Measurements from ENCODE around the gene ABCA12. TPM values are rescaled to one million over a fixed set of nuclear protein-coding genes. Genes with fewer than 3 reads are reported as not detected.

The ABCA12 gene
- total RNA-seq, 1 donor from 2014 or later: 0.47 TPM

DNA sequence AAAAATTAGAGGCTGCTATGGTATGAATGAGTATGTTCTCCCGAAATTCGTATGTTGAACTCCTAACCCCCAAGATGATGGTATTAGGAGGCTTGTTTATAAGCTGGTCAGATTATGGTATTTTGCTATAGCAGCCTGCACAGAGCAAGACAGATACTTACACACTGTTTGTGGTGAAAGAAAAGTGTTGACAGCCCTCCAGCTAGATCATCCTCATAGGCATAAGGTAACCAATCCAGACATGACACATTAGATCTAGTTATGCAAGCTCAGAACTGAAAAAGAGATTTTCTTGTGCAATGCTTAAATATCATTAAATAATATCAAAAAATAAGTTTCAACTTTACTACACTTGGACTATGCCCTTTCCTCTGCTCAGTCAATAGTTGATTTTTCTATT is 107.1 kb downstream of the ABCA12 start:
- DNase-seq: no peak

DNA sequence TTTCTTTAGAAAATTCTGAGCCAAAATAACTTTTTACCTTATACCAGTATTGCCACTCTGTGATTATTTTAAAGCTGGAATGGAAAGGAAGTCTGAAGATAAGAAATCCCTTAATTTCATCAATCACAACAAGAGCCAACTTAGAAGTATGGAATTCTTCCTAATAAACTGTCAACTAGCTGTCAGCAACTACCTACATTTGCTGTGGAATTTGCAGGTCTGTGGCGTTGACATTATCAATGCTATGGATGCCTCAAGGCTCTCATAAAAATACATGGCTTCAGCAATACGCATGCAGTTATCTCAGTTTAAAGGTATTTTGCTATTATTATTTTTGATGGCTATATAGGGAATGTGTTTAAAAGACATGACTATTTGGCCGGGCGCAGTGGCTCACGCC is 108.5 kb downstream of the ABCA12 start:
- DNase-seq: no peak

DNA sequence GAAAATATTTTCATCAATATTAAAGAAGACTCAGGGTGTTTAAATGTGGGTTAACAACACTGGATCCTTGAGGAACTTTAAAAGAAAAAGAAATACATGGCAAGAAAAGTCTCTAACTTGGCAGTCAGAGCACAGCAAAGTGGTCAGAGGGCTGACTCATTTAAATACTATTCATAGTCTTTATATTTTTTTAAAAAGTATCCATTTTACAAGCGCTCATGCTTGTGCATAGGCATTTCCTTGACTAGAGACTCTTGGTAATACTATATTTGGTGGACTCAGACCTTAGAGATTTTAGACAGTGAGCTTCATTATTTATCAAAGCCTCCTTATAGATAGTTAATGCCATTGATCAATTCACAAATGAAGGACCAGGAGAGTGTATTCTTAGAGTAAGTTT is 110.2 kb downstream of the ABCA12 start:
- DNase-seq: no peak

DNA sequence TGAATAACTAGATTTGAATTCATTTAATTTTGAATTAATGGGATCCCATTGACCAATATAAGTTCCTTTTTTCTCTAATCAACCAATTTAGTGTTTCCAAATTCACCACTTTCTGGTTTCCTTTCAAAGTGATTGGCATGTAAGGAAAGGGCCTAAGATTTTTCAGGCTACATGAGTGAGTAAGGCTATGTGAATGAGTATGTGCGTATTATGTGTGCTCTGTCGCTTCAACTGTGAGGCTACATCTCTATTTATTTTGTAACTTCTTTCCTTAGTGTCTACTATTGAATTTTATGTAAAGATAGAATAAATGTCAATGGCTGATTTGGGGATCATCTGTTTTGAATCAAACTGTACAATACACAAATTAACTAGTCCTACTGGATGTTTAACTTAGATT is 110.6 kb downstream of the ABCA12 start:
- DNase-seq: no peak

DNA sequence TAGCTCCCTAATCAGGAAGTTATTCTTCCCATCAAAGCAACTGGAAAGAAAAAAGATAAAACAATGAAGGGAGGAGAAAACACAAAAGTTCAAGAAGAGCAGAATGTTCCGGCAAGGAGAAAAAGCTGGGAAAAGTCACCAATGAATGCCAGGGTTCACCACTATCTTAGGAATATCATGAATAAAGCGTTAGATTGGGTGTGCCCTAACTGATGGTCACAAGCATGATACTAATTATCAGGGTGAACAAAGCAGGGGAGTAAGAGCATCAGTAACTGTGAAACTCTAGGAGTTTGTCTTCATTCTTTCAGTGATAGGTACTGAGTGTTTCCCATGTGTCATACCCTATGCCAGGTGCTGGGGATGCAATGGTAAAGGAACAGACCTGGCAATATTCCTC is 115.5 kb downstream of the ABCA12 start:
- DNase-seq: no peak

DNA sequence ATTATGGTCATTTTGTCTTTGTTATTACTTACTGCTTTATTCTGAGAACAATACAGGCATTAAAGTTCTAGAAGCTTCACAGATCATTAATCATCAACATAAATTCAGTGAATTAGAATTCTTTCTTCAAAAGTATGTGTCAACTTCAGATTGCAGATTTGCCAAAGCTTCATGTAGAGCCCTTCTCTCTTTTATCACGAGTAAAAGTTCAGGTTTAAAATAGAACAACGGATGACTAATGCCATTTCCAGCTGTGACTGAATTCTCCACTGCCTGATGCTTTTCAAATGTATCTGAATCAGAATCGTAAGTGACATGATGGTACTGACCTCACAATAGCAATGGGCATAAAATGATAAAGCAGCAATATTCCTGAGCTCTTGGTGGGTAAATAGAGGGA is 116.0 kb downstream of the ABCA12 start:
- DNase-seq: no peak

DNA sequence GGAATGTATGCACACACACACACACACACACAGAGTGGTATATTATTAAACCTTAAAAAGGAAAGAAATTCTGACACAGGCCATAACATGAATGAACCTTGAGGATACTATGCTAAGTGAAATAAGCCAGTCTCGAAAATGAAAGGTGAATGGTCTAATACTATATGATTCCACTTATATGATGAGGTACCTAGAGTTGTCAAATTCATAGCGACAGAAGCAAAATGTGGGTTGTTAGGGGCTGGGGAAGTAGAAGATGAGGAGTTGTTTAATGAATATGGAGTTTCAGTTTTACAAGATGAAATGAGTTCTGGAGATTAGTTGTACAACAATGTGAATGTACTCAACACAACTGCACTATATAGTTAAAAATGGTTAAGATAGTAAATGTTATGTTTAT is 118.1 kb downstream of the ABCA12 start:
- no peak for DNase-seq

DNA sequence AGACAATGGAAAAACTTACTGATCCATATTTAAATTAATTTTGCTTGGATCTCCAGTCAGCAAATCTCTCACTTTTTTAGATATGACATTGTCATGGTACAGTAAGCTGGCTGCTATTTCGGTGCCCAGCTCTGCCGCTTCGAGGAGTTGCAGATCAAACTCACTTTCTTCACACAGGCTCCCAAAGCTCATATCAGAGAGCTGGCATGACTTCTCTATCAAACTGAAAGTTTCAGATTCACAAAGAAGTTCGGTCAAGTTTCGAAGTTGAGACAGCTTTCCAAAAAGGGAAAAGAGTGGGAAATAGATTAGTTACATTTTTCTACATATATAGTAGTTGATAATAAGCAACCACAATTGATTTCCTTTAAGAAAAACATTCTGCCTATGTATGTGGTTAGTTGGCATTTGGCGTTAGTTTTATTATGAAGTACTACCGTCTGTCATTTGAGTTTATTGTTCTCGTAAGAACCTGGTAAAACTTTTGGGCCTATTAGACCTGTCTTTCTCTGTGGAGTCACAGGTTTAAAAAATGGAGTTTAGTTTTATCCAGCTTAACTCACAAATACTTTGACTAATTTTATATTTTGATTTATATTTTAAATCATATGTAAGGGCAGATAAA is 118.8 kb downstream of the ABCA12 start:
- DNase-seq: no peak

GRCh38 chr2:215019085-215019484 is 119.3 kb downstream of the ABCA12 start:
- DNase-seq: no peak

- no peak for DNase-seq
Measured at GRCh38 chr2:215015421-215015820, 123.0 kb downstream of the ABCA12 start.

GRCh38 chr2:215010390-215010789 is 128.0 kb downstream of the ABCA12 start:
- no peak for DNase-seq

DNA sequence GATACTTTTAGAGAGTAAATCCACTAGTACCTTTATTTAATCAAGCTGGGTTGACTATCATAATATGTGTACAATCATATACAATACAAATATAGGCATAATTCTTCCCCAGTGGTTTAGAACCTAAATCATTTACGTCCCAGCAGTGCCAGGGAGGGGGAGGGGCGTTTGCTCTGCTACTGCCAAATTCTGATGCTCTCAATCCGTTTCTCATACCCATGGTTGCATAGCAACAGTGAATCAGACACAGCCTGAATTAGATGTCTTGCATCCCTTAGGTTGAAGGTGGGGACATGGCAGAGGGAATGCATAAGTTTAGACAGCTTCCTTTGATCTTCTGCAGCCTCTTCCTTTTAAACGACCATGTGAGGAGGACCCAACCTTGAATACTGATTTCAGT is 135.4 kb downstream of the ABCA12 start:
- DNase-seq: peak; percentile 43

DNA sequence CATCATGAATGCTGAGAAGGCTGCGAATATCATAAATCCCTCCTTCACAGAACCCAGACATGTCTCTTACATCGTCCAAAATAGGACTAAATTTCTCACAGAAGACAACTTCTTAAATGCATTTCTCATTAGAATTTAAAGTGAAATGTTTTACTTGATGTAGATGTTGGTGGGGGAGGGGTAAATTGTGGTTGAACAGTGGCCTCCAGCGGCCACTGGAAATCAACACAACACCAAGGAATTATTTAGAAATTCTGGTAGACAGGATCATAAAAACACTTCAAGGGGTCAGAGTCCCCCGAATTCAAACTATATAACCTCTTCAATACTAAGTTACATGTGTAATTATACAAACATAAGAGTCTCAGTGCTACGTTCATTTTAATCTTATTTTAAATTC is 135.9 kb downstream of the ABCA12 start:
- DNase-seq: no peak

DNA sequence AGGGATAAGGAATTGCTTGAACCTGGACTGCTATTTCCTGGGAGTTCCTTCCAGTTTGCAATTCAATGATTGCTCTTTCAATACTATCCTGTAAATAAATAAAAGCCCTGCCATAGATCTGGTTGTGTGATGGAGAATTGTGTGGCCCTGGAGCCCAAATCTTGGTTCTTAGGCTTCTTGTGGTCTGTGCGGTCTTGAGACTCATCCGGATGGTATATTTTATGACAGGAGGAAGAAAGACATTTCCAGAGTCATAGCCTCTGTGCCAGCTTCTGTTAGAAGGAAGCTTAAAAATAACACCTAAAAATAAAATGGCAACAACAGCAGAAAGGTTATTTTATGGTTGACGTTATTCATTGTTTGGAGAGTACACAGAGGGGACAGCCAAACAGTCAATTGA is 137.7 kb downstream of the ABCA12 start:
- no peak for DNase-seq

DNA sequence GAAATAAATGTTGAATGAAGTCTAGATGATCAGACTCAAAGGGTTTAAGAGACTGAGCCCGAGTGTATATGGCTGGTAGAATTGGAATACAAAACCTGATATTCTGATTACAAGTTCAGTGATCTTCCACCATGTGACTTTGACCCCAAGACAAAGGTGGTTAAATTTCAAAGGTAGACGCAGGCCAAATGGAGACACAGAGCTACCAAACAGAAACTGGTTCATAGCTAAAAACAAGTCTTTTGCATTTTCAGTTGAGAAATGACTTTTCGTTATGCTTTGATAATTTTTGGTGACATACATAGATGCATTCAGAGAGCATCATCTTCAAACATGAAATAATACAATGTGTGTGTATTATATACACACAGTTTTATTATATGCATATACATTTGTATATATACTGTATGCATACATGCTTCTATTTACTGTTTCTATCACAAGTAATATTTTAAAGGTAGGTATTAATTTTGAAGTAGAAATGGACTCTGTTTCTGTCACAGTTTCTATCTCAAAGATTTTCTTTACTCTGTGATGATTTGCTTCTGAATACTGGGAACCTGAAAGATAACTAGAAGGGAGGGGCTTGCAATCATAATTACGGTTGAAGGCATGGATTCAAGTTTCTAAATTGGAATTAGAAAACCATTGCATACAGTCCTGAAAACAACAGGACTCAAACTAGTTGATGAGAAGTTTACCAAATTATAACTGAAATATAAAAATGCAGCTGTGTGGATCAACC is 142.3 kb downstream of the ABCA12 start:
- DNase-seq: no peak

DNA sequence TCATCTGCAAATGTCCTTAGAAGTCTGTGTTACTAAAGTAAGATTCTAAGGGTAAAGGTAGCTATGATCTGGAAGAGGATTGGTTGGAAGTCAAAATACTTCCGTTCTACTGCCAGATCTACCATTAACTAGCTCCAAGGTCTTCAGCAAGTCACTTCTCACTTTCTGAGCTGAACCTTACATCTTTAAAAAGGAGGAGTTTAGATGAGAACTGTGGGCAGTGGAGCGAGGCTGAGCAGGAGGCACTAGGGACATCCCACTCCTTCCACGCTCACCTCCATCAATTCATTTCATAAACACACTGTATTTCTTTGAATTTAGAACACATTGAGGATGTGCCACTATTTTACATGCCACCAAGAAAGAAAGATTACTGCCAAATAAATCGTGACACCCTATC is 143.0 kb downstream of the ABCA12 start:
- DNase-seq: no peak

DNA sequence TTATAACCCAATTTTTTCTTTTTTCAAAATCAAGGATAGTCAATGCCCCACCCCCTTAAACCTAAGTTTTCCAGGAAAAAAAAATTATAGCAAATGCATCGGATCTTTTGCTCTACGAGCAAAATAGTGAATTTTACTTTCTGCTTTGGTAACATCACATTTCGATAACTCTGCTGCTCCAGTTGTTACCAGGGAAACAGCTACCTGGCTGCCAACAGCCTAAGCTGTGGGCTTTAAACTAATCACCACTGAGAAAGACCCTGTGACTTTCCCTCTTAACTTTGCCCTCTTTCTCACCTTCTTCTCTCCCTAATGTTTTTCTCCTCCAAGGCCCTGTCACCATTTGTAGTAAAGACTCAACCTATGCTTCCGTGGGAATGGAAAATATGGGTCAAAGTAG is 145.5 kb downstream of the ABCA12 start:
- no peak for DNase-seq

GRCh38 chr2:214989187-214989586 is 149.2 kb downstream of the ABCA12 start:
- no peak for DNase-seq

DNA sequence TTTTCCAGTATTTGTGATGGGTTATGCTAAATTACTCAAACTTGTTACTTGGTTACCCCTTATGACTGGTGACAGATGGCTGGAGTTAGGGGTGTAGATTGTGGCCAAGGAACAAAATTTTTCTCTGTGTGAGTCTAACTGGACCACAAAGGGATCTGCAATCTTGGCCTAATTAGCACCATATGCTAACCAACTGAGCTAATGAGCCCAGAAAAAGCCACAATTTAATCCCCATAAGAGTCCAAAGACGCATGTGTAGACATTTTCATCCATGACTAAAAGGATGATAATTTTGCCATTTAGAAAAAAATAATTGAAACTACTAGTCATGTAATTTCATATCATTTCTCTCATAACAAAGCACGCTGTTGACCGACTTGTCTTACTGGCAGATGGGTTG is 151.2 kb downstream of the ABCA12 start:
- DNase-seq: no peak

- no peak for DNase-seq
Measured at GRCh38 chr2:214985619-214986018, 152.8 kb downstream of the ABCA12 start.

DNA sequence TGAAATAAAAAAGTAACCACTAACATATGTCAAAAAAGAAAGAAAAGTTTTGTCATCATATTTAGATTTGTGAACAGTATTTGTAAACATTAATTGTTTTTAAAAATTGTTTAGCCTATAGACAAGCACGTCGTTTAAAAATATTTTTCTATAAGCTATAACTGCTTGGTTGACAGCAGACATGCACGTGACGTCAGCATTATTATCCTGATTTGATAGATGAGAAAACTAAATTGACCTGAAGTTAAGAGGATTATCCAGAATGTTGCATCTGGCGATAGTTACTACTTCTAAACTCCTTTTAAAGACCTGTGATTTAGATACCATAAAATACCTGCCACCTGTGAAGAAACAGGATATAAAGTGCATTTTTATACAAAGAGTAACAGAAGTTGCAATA is 172.0 kb downstream of the ABCA12 start:
- no peak for DNase-seq

GRCh38 chr2:214960677-214961076 is 177.7 kb downstream of the ABCA12 start:
- DNase-seq: no peak

- no peak for DNase-seq
Measured at GRCh38 chr2:214946949-214947348, 191.5 kb downstream of the ABCA12 start.

GRCh38 chr2:214934006-214934405 is 204.4 kb downstream of the ABCA12 start:
- no peak for DNase-seq
